HepG2 (cell line): Measurements from ENCODE around the gene CDC42EP4. TPM values are rescaled to one million over a fixed set of nuclear protein-coding genes. Genes with fewer than 3 reads are reported as not detected.

Experiments used
- ATAC-seq: fragments of 200-7000 bp; cut with Tn5 transposase; 3 replicates; pipeline ENCODE4 v1.9.1; 2020; ENCODE audit warnings: mild to moderate bottlenecking, moderate library complexity
- BruUV-seq: library from RNA; stranded (reverse); fragments of 400-500 nt; replicated peaks from 2 replicates; lab custom pipeline; 2021; lab: Mats Ljungman, UMichigan
- CTCF ChIA-PET: fragments of 300-600 bp; formaldehyde crosslinking; extraction: SDS; loops from one replicate; lab custom pipeline; 2021; ENCODE audit warnings: low total read pairs, inconsistent platforms, low intra/inter-chr PET ratio; lab: Yijun Ruan, JAX
- POLR2A ChIA-PET: fragments of 350-600 bp; sonication (Branson Sonifier 250); formaldehyde crosslinking; loops from one replicate; lab custom pipeline; 2020; ENCODE audit warnings: antibody characterized with exemption, inconsistent platforms; lab: Yijun Ruan, JAX
- DNase-seq: peaks from one replicate; pipeline ENCODE4 v3.0.0-alpha.2; 2015; ENCODE audit warnings: low spot score
- FAIRE-seq: peaks from 3 replicates; lab custom pipeline; 2011; peaks lifted over from hg19 to GRCh38; lab: Jason Lieb, UNC
- H2AFZ ChIP-seq: one replicate; pipeline ENCODE4 v1.6.1; 2011; ENCODE audit warnings: low read length, inconsistent platforms
- H3K27ac ChIP-seq: fragments of 300-600 bp; 3 replicates; pipeline ENCODE4 v1.8.0; 2011; ENCODE audit warnings: mixed run types, mild to moderate bottlenecking, mixed read lengths, low read length, inconsistent platforms; ENCODE audit not compliant: insufficient read depth; ENCODE audit errors: extremely low read length
- H3K27me3 ChIP-seq, 2 experiments: fragments of 200-600 bp in 1 of 2; 2 replicates in 1 of 2; 3 replicates in 1 of 2; pipeline versions ENCODE4 v1.6.0 to v1.8.0; 2011; ENCODE audit warnings: low read length in 2 of 2, mild to moderate bottlenecking in 2 of 2, moderate library complexity in 2 of 2, inconsistent platforms in 1 of 2; ENCODE audit not compliant: insufficient read depth in 2 of 2, control insufficient read depth in 1 of 2
- H3K36me3 ChIP-seq, 2 experiments: fragments of 200-600 bp in 1 of 2; replicated peaks in 1 of 2; 2 replicates in 1 of 2; 3 replicates in 1 of 2; pipeline versions ENCODE4 v1.5.1 to v1.8.0; 2011; ENCODE audit warnings: low read length in 2 of 2, inconsistent platforms in 1 of 2; ENCODE audit not compliant: insufficient read depth in 2 of 2, control insufficient read depth in 1 of 2
- H3K4me1 ChIP-seq: 2 replicates; pipeline ENCODE4 v1.5.1; 2012; ENCODE audit warnings: low read length, inconsistent platforms; ENCODE audit not compliant: insufficient read depth
- H3K4me2 ChIP-seq: 2 replicates; pipeline ENCODE4 v1.6.0; 2011; ENCODE audit warnings: low read depth, low read length, inconsistent platforms
- H3K4me3 ChIP-seq, 3 experiments: fragments of 200-600 bp in 1 of 3; sonication (generic), shearing (Covaris generic) in 1 of 3; replicated peaks in 1 of 3; 2 replicates each; pipeline ENCODE4 v1.5.1; 2011 to 2016; ENCODE audit warnings: low read length in 3 of 3, inconsistent platforms in 2 of 3, low read depth in 2 of 3, mild to moderate bottlenecking in 2 of 3, control low read depth in 1 of 3, mixed read lengths in 1 of 3; ENCODE audit not compliant: insufficient read depth in 1 of 3
- H3K79me2 ChIP-seq: one replicate; pipeline ENCODE4 v1.6.1; 2011; ENCODE audit warnings: low read length, inconsistent platforms; ENCODE audit not compliant: insufficient read depth
- H3K9ac ChIP-seq: 2 replicates; pipeline ENCODE4 v1.6.0; 2011; ENCODE audit warnings: mild to moderate bottlenecking, low read depth, low read length, inconsistent platforms; ENCODE audit not compliant: insufficient read depth
- H3K9me3 ChIP-seq: 2 replicates; pipeline ENCODE4 v1.5.1; 2012; ENCODE audit warnings: mild to moderate bottlenecking, low read length
- H4K20me1 ChIP-seq: 2 replicates; pipeline ENCODE4 v1.6.0; 2011; ENCODE audit warnings: inconsistent platforms, mild to moderate bottlenecking, low read length, moderate library complexity; ENCODE audit not compliant: insufficient read depth
- HNRNPUL1 ChIP-seq: fragments of 200-400 bp; formaldehyde crosslinking; IDR thresholded peaks from 2 replicates; pipeline ENCODE4 v1.6.1; 2017; ENCODE audit warnings: low read depth, mild to moderate bottlenecking, low read length, moderate library complexity
- JUNB ChIP-seq: sonication (generic); formaldehyde crosslinking; IDR thresholded peaks from 2 replicates; pipeline ENCODE4 v1.8.0; 2022; ENCODE audit warnings: missing genetic modification reagents, mild to moderate bottlenecking, borderline replicate concordance
- MAZ ChIP-seq, 2 experiments: sonication (generic) in 1 of 2; formaldehyde crosslinking in 1 of 2; IDR thresholded peaks; 2 replicates each; pipeline versions ENCODE4 v1.5.0 to v1.6.1; 2012 to 2020; ENCODE audit warnings: low read depth in 2 of 2, mild to moderate bottlenecking in 2 of 2, borderline replicate concordance in 1 of 2, improper control_type of control experiment in 1 of 2, low read length in 1 of 2, missing genetic modification reagents in 1 of 2, moderate library complexity in 1 of 2
- ZNF101 ChIP-seq: sonication (generic); formaldehyde crosslinking; IDR thresholded peaks from 2 replicates; pipeline ENCODE4 v1.4.0; 2020; ENCODE audit warnings: mild to moderate bottlenecking, low read depth, missing genetic modification reagents, borderline replicate concordance
- ZNF7 ChIP-seq: IDR thresholded peaks from 2 replicates; pipeline ENCODE4 v1.6.1; 2016; ENCODE audit warnings: missing biosample characterization, missing genetic modification reagents
- WGBS: methylation state at CpG from one replicate; pipeline ENCODE4 v1.1.6; 2017; ENCODE audit warnings: low lambda C conversion rate; 5-methylcytosine and 5-hydroxymethylcytosine counted together
- in situ Hi-C: cut with HindIII; loops from 2 replicates; pipeline ENCODE4 v1.10.0; 2017; ENCODE audit warnings: low pct_unique_long_range_greater_than_20kb; ENCODE audit not compliant: extremely low pct_ligation_motif_present
- intact Hi-C: fragments of 100-400 bp; cut with micrococcal nuclease; formaldehyde crosslinking; loops from one replicate; pipeline ENCODE4 v1.10.0; 2022; ENCODE audit not compliant: unreplicated experiment
- polyA plus RNA-seq, 8 experiments: library from polyadenylated mRNA; depleted of rRNA in 3 of 8; stranded (reverse) in 7 of 8; unstranded in 1 of 8; fragments of >200 nt; fragmentation: Illumina TruSeq in 4 of 8; extraction: Trizol in 4 of 8; gene quantifications; 2 replicates each; pipeline versions ENCODE4 v1.2.1 to v1.2.3, GENCODE V29; 2011 to 2016; ENCODE audit warnings: low read depth in 4 of 8, missing spikeins in 1 of 8, mixed read lengths in 1 of 8; ENCODE audit not compliant: insufficient read depth in 1 of 8
- total RNA-seq, 5 experiments: library from RNA; depleted of rRNA; stranded (reverse); fragments of >200 nt; fragmentation: Illumina TruSeq; extraction: Trizol; gene quantifications; 2 replicates each; pipeline ENCODE4 v1.2.3, GENCODE V29; 2016; ENCODE audit warnings: low read depth in 1 of 5
- TF ChIP-seq, protein P1 (sequence below): IDR thresholded peaks from 2 replicates; pipeline ENCODE4 v1.6.1; 2016
- TF ChIP-seq, protein P2 (sequence below): sonication (generic); formaldehyde crosslinking; IDR thresholded peaks from 2 replicates; pipeline ENCODE4 v1.4.0; 2020; ENCODE audit warnings: missing genetic modification reagents
- TF ChIP-seq, protein P3 (sequence below): sonication (generic); formaldehyde crosslinking; IDR thresholded peaks from 2 replicates; pipeline ENCODE4 v1.4.0; 2020; ENCODE audit warnings: low read depth, missing genetic modification reagents
- TF ChIP-seq, protein P4 (sequence below): sonication (generic); formaldehyde crosslinking; IDR thresholded peaks from 2 replicates; pipeline ENCODE4 v1.4.0; 2020; ENCODE audit warnings: mild to moderate bottlenecking, missing genetic modification reagents

Gene CDC42EP4
- total and polyA plus RNA-seq, 2 of the 13 experiments (the other 11 are each of a cell fraction or from before 2014, with no cell fraction given), result 19.0 to 54.0 TPM

DNA sequence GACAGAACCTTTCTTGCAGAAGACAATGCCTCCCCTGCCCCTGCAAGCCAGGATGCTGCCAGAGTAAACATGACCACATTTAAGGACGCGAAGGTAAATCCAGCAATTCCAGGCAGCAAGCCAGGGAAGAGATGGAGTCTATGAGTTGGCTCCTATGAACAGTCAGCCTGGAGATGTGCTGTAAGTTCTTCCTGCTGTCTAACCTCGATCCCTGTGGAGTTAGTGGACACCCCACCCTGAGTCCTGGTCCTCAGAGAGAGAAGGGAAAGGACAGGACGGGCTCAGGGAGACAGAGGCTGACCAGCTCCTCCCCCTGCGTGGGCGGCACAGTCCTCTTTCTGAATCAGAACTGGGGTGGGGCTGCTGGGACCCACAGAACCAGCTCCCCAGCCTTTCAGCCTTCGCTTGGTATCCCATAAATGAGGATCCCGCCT, 24.9 kb downstream of the CDC42EP4 start:
- CTCF ChIA-PET, result no interaction called here
- TF ChIP-seq, protein P1, sequence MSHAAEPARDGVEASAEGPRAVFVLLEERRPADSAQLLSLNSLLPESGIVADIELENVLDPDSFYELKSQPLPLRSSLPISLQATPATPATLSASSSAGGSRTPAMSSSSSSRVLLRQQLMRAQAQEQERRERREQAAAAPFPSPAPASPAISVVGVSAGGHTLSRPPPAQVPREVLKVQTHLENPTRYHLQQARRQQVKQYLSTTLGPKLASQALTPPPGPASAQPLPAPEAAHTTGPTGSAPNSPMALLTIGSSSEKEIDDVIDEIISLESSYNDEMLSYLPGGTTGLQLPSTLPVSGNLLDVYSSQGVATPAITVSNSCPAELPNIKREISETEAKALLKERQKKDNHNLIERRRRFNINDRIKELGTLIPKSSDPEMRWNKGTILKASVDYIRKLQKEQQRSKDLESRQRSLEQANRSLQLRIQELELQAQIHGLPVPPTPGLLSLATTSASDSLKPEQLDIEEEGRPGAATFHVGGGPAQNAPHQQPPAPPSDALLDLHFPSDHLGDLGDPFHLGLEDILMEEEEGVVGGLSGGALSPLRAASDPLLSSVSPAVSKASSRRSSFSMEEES (CRISPR knock-in tag), result no peak
- TF ChIP-seq JUNB (CRISPR knock-in tag) (no peak), ZNF101 (CRISPR knock-in tag) (no peak), MAZ (IDR thresholded peaks at IDR 0.05; ENCODE audit: borderline replicate concordance, low read depth, low read length) (no peak), MAZ (CRISPR knock-in tag; IDR thresholded peaks at IDR 0.05; ENCODE audit: low read depth) (no peak), HNRNPUL1 (no peak), ZNF7 (CRISPR knock-in tag) (no peak)
- TF ChIP-seq, protein P2, sequence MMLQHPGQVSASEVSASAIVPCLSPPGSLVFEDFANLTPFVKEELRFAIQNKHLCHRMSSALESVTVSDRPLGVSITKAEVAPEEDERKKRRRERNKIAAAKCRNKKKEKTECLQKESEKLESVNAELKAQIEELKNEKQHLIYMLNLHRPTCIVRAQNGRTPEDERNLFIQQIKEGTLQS (CRISPR knock-in tag), result no peak
- TF ChIP-seq, protein P3, sequence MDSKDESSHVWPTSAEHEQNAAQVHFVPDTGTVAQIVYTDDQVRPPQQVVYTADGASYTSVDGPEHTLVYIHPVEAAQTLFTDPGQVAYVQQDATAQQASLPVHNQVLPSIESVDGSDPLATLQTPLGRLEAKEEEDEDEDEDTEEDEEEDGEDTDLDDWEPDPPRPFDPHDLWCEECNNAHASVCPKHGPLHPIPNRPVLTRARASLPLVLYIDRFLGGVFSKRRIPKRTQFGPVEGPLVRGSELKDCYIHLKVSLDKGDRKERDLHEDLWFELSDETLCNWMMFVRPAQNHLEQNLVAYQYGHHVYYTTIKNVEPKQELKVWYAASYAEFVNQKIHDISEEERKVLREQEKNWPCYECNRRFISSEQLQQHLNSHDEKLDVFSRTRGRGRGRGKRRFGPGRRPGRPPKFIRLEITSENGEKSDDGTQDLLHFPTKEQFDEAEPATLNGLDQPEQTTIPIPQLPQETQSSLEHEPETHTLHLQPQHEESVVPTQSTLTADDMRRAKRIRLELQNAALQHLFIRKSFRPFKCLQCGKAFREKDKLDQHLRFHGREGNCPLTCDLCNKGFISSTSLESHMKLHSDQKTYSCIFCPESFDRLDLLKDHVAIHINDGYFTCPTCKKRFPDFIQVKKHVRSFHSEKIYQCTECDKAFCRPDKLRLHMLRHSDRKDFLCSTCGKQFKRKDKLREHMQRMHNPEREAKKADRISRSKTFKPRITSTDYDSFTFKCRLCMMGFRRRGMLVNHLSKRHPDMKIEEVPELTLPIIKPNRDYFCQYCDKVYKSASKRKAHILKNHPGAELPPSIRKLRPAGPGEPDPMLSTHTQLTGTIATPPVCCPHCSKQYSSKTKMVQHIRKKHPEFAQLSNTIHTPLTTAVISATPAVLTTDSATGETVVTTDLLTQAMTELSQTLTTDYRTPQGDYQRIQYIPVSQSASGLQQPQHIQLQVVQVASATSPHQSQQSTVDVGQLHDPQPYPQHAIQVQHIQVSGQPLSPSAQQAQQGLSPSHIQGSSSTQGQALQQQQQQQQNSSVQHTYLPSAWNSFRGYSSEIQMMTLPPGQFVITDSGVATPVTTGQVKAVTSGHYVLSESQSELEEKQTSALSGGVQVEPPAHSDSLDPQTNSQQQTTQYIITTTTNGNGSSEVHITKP (CRISPR knock-in tag), result no peak
- TF ChIP-seq, protein P4, sequence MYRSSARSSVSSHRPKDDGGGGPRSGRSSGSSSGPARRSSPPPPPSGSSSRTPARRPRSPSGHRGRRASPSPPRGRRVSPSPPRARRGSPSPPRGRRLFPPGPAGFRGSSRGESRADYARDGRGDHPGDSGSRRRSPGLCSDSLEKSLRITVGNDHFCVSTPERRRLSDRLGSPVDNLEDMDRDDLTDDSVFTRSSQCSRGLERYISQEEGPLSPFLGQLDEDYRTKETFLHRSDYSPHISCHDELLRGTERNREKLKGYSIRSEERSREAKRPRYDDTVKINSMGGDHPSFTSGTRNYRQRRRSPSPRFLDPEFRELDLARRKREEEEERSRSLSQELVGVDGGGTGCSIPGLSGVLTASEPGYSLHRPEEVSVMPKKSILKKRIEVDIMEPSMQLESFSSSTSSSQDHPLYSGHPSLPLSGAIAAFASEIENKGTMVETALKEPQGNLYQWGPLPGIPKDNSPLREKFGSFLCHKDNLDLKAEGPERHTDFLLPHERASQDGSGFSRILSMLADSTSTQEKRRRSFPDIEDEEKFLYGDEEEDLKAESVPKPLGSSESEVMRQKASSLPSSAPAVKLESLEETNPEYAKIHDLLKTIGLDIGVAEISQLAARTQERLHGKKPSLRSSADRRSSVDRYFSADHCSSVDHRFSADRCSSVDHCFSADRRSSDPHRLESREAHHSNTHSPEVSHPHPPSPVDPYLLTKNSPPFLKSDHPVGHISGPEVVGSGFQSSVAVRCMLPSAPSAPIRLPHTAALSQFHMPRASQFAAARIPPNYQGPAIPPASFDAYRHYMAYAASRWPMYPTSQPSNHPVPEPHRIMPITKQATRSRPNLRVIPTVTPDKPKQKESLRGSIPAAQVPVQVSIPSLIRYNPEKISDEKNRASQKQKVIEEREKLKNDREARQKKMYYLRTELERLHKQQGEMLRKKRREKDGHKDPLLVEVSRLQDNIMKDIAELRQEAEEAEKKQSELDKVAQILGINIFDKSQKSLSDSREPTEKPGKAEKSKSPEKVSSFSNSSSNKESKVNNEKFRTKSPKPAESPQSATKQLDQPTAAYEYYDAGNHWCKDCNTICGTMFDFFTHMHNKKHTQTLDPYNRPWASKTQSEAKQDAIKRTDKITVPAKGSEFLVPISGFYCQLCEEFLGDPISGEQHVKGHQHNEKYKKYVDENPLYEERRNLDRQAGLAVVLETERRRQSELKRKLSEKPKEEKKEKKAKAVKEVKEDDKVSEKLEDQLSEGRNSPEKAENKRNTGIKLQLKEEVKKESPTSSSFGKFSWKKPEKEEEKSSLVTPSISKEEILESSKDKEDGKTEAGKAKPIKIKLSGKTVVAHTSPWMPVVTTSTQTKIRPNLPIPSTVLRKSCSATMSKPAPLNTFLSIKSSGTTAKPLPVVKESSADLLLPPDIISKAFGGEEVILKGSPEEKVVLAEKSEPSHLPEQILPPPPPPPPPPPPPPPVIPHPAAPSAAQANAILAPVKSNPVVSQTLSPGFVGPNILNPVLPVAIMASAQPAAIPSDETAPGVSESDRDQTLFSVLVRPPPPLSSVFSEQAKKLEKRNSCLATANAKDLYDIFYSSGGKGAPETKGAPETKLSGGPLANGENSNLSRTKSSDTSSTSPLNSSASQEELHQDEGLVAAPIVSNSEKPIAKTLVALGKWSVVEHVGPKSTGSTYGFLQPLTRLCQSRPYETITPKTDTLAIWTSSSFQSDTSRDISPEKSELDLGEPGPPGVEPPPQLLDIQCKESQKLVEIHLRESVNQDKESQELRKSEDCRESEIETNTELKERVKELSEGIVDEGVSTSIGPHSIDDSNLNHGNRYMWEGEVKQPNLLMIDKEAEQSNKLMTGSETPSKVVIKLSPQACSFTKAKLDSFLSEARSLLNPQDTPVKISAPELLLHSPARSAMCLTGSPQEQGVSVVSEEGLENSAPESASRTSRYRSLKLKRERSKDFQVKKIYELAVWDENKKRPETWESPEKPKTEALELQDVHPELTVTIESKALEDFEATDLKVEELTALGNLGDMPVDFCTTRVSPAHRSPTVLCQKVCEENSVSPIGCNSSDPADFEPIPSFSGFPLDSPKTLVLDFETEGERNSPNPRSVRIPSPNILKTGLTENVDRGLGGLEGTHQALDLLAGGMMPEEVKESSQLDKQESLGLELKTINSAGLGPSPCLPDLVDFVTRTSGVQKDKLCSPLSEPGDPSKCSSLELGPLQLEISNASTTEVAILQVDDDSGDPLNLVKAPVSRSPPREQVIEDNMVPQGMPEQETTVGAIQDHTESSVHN (CRISPR knock-in tag), result no peak

More for the DNA sequence above, 24.9 kb downstream of the CDC42EP4 start:
- intact Hi-C loops (no loop called here), in situ Hi-C loops (loop anchor here (25.0 kb wide), 1 partner anchor 1150 kb away; the partner anchor contains the start of gene GPRC5C)
- H3K79me2 ChIP-seq, result peaks cover 39% of the 10 kb centered on the region
- H3K27me3 ChIP-seq, result no peaks in the 10 kb centered on the region
- no peaks in the 10 kb centered on the region for H3K9me3 ChIP-seq
- peaks cover 23 to 36% of the 10 kb centered on the region in 2 experiments for H3K36me3 ChIP-seq
- no peak overlapping the region for H3K4me2 ChIP-seq
- no peak for DNase-seq
- no peak overlapping the region for H2AFZ ChIP-seq
- no peak for FAIRE-seq
- peaks cover 55% of the 10 kb centered on the region for H3K4me1 ChIP-seq
- no peak overlapping the region for H3K9ac ChIP-seq
- no peak overlapping the region for H3K27ac ChIP-seq
- no TSS peak for BruUV-seq
- H4K20me1 ChIP-seq, result peaks cover 24% of the 10 kb centered on the region; the same call in 1 of the 2 replicates
- POLR2A ChIA-PET, result interaction anchor here (4.0 to 5.1 kb wide), 2 partner anchors 23 to 25 kb away, joined by 43 to 45 read pairs; partner anchors contain the start of gene CPSF4L
- 98% methylated on average over 8 of the region's 8 CpGs for WGBS
- no peak overlapping the region for H3K4me3 ChIP-seq
- ATAC-seq, result no peak
